ENCODE measurements around the gene THEMIS.
A peak's percentile ranks its signal among the peaks of the same experiment; 100 is the strongest.
"Not testable (repeated sequence)": the region's sequence is repeated elsewhere in the genome, so short reads cannot be mapped to it uniquely, and the experiment has no call there.

THEMIS gene

DNA sequence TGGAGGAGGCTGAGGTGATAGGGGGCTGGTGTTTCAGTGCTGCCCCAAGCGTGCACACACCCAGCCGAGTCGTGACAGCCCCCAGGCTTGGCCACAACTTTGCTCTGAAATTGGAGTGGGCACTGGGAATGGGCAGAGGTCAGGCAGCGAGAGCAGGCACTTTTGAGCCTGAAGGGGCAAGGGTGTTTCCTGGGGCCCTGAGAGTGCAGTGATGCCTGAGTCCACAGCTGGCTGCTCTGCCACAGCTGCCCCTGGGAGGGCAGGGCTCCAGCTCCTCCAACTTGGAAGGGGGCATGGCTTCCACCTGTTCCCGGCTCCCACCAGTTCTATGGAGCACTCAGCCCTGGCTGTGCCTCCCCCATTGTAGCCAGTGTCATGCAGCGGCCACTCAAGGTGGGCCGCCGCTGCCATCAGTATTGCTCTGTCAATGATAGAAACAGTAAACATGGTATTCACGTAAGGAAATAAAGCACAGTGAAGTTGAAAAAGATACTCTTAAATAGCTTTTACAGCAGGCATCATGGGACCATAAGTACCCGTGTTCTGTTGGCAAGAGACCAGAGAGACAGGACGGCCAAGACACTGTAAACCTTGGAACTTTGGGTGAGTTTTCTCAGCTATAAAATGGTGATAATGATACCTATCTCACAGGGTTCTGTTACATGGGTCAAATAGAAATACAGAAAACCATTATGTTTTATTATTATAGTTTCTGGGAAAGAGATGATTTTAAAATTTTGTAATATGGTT is 108.9 kb downstream of the THEMIS start:
- no peak for DNase-seq

DNA sequence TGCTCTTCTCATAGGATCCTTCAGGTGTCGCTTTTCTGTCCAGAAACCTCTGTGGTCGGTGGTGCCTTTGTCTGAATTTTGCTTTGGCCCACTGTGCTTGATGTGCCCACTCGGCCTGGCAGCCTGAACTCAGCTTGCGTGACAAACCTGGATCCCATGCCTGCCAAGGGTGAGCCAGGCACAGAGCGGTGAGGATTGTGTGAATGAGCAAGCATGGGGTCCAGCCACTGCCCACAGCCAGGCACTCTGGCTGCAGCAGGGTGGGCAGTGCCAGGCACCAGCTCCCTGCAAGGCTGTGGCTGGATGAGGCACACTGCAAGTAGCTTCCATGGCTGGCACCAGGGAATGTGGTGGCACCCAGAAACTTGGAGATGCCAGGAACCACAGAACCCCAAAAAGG is 110.3 kb downstream of the THEMIS start:
- DNase-seq, result no peak

DNA sequence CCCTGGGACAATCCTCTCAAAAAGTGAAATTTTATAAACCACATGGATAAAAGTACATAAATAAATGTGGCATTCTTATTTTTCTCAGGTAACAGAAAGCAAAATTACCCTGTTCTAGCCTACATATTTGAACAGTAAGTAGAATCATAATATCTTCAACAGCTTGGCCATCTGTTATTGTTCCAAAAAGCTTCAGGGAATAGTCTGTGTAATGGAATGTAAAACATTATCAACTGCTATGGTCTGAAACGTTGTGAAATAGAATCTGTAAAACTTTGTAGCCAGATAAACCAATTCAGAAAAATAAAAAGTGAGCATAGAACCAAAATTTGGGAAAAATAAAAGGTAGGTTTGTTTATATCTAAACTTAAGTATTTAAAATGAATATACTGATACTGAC is 114.7 kb downstream of the THEMIS start:
- DNase-seq, result no peak

GRCh38 chr6:127784468-127784867 is 116.4 kb downstream of the THEMIS start:
- no peak for DNase-seq

DNA sequence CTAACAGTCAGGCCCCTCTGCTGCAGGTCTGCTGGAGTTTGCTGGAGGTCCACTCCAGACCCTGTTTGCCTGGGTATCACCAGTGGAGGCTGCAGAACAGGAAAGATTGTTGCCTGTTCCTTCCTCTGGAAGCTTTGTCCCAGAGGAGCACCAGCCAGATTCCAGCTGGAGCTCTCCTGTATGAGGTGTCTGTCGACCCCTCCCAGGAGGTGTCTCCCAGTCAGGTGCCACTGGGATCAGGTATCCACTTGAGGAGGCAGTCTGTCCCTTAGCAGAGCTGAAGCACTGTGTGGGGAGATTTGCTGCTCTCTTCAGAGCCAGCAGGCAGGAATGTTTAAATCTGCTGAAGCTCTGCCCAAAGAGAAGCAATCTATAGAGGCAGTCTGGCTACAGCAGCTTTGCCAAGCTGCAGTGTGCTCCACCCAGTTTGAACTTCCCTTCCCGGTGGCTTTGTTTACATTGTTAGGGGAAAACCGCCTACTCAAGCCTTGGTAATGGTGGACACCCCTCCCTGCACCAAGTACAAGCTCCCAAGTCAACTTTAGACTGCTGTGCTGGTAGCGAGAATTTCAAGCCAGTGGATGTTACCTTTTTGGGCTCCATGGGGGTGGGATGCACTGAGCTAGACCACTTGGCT is 119.1 kb downstream of the THEMIS start:
- not testable (repeated sequence) for DNase-seq

DNA sequence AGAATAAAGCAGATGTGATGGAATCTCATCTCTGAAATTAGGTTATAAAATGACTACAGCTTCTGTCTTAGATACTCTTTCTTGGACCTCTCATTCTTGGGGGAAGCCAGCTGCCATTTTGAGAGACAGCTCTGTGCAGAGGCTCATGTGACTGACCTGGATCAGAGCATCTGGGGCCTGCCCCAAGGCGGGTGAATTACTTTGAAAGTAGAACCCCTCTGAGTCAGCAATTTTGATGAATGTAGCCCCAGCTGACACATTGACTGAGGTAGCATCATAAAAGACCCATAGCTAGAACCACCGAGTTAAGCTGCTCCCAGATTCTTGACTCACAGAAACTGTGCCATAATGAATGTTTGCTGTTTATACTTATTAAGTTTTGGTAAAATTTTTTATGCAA is 124.5 kb downstream of the THEMIS start:
- no peak for DNase-seq

DNA sequence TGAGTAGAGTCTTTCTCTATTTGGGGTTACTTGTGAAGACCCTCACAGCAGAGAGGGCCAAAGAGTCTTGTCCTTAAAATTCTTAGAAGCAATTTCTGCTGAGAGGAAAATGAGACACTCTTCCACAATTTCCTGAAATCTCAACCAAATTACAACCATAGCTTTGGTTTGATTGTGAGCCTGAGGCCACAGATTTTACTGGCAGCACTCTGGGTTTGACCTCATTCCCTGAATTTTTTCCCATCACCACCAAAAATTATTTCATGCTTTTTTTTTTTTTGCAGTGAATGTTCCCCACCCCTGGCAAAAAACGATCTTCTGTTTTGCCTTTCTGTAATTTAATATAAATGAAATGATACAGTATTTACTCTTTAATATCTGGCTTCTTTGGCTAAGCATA is 125.5 kb downstream of the THEMIS start:
- DNase-seq, result no peak

DNA sequence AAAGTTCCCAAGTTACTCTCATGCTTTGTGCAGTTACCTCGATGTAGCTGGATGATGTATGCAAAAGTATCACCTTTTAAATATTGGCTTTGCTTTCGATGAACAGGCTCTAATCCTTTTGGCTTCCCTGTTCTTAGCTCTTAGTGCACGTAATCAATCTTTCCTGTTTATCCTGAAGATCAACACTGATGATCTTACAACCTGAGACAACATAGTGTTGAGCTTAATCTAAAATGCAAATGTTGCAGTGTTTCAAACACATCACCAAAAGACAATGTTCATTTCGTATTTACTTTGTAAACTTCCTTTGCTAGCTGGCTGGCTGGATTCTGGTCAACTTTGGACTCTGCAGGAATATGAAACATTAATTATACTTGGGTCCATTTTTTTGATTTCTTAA is 132.1 kb downstream of the THEMIS start:
- no peak for DNase-seq

- no peak for DNase-seq
Observed at GRCh38 chr6:127768223-127768622, 132.6 kb downstream of the THEMIS start.

DNA sequence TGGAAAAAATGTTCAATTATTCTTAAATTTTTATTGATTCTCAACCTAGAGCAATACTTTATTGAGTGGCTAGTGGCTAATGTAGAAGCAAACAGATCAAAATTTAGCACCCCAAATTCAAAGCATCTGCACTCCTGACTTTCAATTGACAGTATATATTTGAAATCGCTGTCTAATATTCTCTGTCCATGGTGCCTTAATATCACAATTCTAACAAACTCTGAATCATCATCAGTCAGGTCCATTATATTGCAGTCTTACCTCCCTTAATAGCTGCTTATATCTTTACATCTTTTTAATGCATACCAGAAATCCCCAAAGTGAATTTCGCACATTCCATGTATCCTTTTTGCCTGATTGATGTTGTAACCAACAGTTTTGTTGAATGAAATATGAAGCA is 134.9 kb downstream of the THEMIS start:
- DNase-seq, result no peak

- DNase-seq, result no peak
Observed at GRCh38 chr6:127762284-127762683, 138.6 kb downstream of the THEMIS start.

DNA sequence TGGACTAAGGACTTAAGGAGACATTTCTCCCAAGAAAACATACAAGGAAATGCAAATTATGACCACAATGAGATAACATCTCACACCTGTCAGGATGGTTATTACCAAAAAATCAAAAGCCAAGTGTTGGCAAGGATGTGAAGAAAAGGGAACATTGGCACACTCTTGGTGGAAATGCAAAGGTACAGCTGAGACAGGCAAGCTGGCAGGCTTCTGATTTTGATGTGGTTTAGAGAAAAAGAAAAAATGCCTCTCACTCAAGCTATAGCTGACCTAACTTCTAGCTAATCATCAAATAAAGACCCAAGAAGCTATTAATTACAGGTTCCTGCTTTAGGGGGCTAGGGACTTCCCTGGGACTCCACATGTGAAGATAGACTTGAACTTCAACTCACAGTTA is 139.8 kb downstream of the THEMIS start:
- no peak for DNase-seq

DNA sequence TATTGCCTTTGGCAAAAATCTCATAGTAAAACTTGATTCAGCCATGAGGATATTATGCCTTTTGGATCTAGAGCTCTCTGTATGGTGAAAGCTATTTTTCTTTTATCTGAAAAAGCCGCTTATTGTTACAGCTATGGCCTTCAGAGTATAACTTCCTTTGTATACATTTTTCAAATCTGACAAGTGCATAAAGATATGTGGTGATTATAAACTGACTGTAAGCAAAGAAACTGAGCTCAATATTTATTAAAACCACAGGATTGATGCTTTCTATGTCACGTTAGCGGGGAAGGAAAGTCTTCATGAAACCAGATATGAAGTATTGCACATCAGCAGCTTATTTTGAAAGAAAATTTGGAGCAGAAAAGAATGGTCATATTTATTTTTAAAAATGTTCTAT is 151.8 kb downstream of the THEMIS start:
- DNase-seq, result no peak

- no peak for DNase-seq
Observed at GRCh38 chr6:127748290-127748689, 152.6 kb downstream of the THEMIS start.

DNA sequence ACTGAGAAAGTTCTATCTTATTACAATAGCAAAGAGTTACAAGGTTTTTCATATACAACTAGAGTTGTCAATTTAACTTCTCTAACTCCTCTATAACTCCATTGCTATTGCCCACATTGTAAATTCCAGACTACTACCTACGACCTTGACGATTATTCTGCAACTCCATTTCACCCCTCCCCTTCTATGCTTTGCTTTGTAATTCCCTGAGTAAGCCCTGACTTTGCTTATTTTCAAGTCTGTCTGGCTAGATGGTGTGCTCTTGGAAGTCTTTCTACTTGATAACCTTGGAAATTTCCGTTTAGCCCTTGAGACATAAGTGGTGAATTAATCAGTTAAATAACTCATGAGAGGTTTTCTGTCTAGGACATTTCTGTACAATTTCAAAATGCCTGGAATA is 162.4 kb downstream of the THEMIS start:
- no peak for DNase-seq

GRCh38 chr6:127737768-127738167 is 163.1 kb downstream of the THEMIS start:
- no peak for DNase-seq

DNA sequence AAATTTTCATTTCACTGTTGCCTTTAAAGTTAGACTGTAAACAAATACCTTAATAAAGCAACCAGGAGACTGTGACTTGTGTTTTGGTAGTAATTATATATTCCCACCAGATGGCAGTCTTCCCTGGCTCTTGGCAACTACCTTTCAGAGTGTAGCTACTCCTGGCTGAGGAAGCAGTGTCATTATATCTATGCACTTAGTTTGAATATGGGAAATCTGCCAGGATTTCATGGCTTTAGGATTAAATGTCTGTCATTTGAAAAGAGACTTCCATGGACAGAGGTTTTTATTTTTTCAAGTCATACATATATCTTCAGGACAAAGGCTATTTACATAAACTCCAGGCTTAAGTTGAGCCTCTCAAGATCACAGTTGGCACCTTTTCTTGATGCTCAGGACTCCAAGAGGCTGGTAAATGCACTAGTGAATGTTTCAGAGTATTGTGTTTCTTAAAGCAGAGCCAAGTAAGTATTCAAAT is 163.8 kb downstream of the THEMIS start:
- DNase-seq, result peak; percentile 70

DNA sequence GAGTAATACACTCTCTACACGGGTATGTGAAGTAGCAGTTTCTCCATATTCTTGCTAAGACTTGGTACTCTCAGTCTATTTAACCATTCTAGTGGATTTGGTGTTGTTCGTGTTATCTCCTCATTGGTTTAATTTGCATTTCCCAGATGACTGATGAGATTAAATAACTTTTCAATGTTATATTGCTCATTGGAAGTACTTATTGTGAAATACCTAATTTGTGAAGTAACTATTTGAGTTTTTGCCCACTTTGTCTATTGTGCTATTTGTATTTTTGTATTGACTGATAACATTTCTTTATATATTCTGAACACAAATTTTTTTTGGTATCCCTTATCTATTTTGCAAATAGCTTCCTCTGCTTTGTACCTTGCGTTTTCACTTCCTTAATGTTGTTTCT is 167.9 kb downstream of the THEMIS start:
- DNase-seq, result no peak

DNA sequence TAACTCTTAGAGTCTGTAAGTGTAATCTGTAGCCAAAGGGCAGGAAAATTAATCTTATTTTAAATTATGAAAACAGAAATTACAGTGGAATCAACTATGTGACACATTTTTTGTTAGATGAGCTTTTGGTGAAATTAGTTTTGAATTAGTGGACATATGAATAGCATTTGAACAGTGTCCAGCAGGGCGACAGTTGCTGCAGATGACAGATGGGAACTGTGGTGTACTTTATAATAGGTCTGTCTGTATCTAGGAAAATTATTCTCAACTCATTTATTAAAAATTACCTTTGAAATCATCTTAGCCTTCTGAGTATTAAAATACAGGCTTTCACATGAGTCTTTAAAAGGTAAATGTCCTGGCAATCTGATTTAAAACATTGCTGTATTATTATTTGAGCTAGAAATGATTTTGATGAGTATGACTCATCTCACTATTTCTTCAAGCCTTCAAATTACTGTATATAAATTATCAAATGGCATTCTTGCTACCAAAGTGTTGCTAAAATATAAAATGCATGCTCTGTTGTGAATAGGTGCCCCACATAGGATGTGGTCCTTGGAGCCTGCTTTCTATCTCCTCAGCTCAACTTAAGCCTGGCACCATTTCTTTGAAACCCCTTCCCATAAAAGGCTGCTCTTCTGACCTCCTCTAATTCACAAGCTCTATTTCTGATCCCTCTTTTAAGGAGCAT is 173.5 kb downstream of the THEMIS start:
- DNase-seq, result no peak

GRCh38 chr6:127725821-127726220 is 175.0 kb downstream of the THEMIS start:
- DNase-seq, result no peak

DNA sequence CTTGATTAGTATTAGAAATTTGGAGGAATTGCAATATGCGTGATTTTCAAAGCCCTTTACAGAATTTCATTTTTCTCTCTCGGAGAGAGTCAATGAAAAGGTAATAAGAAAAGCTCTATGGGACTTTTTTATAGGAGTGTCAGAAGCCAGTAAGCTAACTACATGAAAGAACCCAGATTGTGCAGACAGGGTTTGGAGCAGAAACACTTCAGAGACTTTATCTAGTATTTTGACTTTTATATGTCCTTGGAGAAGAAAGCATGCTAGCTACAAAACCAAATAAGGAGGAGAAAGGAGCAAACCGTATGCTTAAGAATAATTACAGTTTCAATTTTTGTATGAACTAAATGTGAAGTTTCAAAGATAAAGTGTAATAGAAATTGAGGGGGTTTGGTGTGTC is 182.2 kb downstream of the THEMIS start:
- DNase-seq, result no peak

GRCh38 chr6:127717384-127717783 is 183.5 kb downstream of the THEMIS start:
- no peak for DNase-seq

GRCh38 chr6:127716465-127716864 is 184.4 kb downstream of the THEMIS start:
- no peak for DNase-seq

- DNase-seq, result no peak
Observed at GRCh38 chr6:127710668-127711067, 190.2 kb downstream of the THEMIS start.
